Stimulated activated CD8-positive, alpha-beta memory T cell treated with anti-CD3 and anti-CD28 coated beads, Interleukin-15, amount 100 ng/mL, for 24 hours (primary cell): Measurements from ENCODE around the gene SPR.
"Not testable (repeated sequence)": the region's sequence is repeated elsewhere in the genome, so short reads cannot be mapped to it uniquely, and the experiment has no call there.

Experiments used
- DNase-seq: peaks from one replicate; pipeline ENCODE4 v3.0.0-alpha.2; 2020; ENCODE audit warnings: low read depth

Gene SPR

DNA sequence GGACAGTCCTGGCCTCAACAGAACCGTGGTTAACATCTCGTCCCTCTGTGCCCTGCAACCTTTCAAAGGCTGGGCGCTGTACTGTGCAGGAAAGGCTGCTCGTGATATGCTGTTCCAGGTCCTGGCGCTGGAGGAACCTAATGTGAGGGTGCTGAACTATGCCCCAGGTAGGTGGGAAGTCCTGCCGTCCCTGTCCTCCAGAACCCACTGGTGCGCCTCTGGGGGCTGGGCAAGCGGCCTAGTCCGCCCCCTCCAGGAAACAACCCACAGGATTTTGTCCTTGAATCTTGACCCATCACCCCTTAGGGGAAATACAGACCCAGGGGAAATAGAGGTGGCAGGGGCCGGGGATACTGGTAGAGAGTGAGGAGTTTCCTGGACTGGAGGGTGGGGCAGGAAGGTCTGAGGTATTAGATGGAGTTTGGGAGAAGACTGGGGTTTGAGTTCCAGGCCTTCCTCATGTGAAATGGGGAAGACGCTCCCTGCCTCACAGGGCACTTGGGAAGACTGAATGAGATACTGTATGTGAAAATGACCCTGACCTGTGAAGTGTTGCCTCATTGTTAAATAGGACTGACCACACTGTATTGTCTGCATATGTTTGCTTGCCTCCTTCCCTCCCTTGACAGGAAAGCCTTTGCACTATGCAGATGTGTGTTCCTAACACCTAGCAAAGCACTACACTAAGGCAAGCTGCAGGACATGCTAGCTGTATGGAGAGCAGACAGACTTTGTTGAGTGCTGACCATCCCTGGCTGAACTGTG lies 1.4 kb downstream of the SPR start:
- DNase-seq: no peak

DNA sequence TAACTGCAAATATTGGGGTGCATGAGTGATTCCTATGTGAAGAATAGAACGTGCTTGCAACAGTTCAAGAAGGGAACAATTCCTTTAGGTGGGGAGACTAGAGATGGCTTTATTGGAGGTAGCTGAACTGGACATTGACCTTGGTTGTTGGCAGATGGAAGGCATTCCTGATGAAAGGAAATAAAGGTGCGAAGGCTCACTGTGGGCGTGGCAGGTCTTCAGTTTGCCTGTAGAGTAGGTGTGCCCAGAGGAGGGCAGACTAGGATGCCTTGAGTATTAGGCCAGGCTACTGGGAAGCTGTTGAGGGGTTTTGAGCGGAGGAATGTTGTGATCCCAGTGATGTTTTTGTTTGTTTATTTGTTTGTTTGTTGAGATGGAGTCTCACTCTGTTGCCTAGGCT lies 2.8 kb downstream of the SPR start:
- DNase-seq: no peak

DNA sequence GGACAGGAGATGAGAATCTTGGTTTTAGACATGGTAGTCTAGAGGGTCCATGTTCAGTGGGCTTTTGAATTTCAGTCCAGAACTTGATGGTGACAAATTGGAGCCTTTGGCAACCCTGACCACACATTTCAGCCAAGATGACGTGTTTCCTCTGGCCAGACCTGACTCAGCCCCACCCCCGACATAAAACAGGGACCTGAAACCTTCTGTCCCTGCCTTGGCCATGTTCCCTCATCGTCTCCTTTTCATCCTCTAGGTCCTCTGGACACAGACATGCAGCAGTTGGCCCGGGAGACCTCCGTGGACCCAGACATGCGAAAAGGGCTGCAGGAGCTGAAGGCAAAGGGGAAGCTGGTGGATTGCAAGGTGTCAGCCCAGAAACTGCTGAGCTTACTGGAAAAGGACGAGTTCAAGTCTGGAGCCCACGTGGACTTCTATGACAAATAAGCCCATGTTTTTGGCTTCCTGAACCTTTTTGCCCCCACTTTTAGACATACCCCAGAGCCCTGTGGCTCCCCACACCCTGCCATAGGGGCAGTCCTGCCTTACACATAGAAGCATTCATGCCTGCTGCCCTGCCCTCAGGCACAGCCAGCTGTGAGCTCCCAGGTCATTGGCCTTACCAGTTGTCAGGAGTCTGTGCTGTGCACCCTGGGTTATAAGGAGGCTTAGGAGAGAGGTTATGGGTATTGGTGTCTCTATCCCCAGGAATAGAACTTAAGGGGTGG lies 4.0 kb downstream of the SPR start:
- DNase-seq: no peak

DNA sequence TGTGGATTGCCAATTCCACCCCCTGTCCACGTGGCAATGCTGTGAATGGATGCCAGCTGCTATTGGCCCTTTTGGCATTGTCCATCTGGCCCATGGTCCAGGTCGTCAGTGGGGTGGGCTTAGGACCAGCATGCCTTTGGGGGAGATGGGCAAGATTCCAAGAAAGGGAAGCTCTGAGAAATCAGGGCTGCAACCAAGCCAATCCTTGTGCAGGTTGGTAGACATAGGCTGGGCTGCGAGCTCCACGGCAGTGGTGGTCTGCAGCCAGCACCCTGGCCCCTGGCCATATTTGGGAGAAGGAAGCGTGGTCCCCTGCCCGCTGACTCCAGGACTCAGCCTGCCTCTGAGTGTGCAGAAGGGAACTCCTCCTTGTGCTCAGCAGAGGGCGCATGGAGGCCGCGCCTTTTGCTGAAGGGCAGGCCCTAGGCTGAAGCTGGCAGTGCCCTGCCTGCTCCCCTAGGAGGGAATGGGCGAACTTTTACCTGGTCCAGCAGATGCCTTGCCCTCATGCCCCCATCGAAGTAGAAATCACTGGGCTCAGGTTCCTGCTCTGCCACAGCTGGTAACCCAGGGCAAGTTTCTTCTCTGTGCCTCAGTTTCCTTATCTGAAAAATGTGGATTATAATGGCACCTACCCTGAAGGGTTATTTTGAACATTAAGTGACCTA lies 5.4 kb downstream of the SPR start:
- DNase-seq: no peak

DNA sequence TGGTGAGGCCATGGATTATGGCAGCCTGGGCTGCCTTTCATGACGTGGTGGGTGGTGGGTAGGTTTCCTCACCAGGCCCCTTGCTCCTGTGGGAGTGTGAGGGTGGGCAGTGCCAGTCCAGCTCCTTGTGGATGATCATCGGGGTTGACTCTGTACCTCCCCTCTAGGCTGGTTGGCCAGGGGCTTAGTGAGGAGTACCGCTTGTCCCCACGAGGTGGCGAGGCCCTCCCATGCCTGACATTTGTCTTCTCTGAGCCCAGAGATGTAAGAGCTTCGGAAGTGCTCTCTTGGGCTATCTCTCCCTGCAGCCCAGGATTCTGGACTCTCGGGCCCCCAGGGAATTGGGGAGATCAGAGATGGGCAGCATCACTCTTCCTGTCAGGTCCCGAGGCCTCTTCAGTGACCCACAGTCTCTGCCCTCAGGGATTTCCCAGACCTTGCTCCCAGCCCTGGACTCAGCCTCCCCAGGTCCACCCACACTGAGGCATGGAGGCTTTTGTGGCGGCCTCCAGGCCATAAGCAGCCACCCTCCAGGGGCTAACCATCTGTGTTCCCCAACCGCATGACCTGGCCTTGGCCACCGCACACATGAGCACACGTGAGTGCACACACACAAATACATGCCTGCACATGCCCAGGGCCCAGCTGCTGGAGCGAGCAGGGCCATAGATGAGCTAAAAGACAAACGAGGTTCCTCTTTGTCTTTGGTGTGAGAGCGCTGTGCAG lies 6.5 kb downstream of the SPR start:
- no peak for DNase-seq

DNA sequence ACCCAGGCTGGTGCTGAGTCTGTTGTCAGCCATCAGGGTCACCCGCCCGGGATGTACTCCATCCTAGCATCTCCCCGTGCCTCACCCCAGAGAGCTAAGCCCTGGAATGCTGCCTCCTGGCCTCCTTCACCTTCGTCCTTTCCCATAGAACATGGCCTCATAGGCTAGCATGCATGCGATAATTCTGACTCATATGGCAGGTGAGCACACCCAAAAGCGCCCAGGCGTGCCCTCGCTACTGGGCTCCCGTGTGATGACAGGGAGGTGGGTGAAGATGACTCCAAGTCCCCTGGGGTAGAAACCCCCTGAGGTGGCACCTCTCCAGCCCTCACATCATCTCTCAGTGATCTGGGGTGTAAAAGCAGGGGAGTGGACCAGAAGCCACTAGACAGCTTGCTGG lies 7.3 kb downstream of the SPR start:
- no peak for DNase-seq

DNA sequence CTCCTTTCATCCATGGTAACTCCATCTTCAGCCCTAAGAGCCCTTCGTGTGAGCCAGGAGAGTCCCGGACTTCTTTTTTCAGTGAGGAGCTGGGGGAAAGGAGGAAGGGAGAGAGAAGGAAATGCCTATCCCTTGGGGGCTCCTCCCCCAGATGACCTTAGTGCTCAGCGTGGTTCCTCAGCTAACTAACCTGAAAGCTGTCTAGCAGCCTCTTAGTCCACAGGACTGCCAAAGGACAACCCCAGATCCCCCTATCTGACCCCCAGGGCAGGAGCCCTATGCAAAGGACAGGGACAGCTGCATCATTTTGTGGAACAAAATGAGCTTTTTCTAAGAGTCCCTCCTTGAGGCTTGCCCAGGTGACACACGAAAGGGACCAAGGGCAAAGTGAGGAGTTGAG lies 7.9 kb downstream of the SPR start:
- DNase-seq: no peak

DNA sequence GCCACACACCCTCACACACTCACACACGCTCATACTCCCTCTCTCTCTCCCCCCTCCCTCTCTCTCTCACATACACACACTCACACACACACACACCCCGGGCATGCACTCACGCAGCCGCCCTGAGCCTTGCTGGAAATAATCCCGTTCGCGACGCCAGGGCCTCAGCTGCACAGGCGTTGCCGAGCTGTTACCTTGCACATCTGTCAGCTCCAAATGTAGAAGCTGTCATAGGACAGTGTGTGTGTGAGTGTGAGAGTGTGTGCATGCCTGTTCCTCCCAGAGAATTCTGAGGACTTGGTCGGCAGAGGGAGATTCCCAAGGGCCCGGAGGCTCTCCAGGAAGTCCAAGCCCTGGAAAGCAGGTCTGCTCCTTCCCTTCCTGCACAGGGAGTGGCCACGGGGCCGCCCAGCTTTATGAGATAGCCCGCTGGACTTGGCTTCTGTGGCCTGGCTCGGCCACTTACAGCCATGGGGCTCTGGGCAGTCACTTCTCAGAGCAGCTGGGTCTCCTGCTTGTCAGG lies 8.6 kb downstream of the SPR start:
- DNase-seq: no peak

DNA sequence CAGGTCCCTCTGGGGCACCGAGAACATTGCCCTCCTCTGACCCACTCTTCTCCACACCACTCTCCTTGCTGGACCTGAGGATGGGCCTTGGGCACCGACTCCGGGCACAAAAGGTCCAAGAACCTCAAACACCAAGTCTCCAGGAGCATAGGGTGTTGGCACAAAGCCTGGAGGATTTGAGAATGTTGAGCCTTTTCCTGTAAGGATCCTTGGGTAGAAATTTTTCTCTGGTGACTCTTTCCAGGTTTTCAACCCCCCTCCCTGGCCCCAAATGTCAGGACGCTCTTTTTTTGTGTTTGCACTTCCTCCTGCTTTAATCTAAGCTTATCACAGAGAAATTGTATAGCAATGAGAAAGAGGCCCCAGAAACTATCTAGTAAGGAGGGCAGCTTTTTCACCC lies 9.2 kb downstream of the SPR start:
- DNase-seq: no peak

DNA sequence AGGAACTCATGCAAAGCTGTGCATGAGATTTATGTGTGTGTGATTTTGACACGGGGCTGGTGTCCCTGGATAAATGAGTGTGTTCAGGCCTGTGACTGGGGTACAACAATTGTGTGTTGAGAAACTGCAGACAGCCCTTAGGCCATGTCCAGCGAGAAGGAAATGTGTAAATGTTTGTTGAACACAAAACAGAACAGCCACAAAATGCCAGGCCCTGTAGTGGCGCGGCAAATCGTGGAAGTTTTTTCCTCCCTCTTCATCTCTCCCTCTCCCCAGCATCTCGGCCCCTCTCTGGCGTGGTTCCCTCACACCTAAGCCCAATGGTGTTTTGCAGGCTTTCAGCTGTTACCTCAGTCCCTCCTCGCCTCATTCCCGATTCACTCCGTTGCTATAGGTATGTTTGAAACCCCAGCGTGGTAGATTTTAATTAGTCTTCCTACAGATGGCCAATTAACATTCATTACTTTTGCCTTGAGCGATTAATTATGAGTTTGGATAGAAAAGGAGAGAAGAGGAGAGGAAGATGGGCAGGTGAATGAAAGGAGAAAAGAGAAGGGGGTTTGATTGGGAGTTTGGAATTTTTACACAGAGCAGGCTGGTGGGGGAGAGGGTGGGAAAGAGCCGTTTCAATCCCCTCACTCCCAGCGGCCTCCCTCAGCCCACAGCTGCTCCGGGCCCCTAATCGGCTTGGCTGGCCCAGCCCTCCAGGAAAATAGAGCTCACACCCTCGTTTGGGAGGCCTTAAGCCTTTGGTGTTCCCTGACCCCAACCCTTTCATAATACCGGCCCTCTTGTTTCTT lies 10.8 kb downstream of the SPR start:
- DNase-seq: no peak

DNA sequence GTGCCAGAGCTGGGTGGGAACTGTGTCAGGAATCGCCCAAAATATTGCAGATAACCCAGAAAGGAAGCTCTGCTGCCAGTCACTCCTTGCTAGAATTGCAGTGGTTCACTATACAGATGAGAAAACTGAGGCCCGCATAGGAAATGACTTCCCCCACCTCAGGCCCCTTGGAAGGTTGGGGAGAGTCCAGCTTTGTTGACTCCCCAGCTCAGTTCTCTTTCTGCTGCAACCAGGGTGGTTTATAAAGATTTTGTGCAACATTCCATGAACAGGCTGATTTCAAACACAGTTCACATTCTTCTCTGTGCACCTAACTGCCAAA lies 11.3 kb downstream of the SPR start:
- DNase-seq: no peak

DNA sequence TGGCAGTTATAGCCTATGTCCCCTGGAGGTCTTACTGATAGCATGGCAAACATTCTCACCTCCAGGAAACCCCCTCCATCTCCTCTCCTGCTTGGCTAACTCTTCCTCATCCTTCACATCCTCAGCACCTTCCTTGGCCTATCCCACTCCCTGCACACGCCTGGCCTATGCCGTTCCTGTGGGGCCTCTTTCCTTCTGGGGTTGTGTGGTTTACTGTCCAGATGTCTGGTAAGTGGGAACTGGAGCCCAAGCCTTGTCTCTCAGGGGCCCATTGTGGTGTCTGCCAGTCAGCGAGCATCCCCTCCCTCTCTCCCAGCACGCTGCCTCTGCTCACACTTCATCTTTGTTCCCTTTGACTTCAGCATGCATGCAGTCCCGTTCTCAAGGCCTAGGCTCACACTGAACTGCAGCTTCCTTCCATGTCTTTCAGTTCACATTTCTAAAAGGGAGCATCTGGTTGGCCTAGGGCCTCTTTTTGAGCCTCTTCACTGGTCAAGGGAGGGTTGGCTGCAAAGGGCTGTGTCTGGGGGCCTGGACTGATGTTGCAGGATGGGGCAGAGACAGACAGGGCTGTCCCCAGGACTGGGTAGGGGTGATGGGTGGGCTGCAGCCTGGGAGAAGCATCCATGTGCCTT lies 13.1 kb downstream of the SPR start:
- DNase-seq: no peak

DNA sequence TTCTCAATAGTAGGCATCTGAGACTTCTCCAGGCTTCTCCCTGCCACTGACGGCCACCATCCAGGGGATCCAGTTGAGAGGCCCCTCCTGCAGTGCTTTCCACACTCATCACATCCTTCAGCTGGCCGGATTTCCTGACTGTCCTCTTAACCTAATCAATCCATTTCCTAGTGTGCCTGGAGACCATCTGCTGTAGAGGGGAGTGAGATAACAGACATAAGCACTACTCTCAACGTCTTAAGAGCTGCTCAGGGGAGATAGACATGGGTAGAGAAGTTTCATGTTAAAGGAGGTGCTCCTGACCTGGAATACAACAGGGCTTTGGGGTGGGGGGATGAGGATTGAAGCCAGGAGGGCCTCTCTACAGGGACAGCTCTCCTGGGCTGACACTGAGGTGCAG lies 14.2 kb downstream of the SPR start:
- DNase-seq: no peak

DNA sequence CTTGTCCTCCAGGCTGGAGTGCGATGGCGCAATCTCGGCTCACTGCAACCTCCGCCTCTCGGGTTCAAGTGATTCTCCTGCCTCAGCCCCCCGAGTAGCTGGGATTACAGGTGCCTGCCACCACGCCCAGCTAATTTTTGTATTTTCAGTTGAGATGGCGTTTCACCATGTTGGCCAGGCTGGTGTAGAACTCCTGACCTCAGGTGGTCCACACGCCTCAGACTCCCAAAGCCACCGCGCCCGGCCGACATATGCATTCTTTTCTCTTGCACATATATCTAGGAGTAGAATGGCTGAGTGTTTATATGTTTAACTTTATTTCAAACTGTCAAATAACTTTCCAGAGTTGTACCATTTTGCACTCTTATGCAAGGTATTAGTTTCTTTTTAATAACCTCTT lies 20.2 kb downstream of the SPR start:
- not testable (repeated sequence) for DNase-seq

DNA sequence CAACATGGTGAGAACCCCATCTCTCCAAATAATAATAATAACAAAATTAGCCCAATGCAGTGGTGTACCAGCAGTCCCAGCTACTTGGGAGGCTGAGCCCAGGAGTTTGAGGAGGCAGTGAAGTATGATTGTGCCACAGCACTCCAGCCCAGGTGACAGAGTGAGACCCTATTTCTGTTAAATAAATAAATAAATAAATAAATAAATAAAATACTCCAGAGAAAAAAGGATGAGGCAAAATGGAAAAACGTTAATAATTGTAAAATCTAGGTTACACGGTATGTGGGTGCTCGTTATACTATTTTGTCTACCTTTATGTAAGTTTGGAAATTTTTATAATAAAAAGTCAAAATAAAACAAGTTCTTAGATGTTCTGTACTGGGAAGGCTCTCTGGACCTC lies 21.5 kb downstream of the SPR start:
- DNase-seq: no peak

DNA sequence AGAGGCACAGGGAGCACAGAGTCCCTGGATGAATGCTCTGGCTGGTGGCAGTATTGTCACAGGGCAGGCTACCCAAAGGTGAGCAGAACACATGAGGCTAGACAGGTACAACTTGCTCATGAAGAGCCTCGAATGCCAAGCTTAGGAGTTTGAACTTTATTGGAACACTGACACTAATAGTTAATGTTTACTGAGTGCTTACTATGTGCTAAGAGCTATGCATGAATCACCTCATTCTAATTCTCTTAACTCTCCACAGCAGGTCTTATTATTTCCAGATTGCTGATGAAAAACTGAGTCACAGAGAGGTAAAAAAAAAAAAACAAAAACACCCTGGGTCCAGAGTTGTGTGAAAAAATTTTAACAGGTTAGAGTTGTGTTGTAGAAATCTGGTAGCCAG lies 24.0 kb downstream of the SPR start:
- no peak for DNase-seq

DNA sequence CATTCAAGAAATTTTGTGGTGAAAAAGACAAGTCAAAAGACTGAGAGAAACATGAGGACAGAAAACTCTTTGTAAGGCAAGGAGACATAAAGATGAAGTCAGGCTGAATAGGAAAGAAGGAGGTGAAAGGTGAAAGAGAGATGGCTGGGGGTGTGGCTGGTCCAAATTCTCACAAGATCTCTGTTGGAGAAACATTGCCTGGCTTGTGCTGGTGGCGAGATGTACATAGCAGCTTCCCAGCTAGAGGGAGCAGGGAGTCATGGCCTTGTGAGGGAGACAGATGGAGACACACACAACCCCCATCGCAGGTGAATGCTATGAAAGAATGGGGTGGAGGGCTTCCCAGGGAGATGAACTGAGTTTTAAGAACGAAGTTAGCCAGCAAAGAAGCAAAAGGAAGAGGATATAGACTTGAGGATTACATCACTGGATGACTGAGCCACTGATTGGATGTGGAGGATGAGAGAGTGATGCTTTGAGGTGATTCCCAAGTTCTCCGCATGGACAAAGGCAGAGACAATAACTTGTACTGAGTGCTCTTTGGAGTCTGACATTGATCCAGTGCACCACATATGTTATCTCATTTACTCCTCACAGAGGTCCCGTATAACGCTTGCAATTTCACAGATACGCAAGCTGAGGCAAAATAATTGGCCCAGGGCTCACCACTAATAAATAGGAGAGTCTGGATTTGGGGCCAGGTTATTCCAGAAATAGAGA lies 26.4 kb downstream of the SPR start:
- DNase-seq: no peak

DNA sequence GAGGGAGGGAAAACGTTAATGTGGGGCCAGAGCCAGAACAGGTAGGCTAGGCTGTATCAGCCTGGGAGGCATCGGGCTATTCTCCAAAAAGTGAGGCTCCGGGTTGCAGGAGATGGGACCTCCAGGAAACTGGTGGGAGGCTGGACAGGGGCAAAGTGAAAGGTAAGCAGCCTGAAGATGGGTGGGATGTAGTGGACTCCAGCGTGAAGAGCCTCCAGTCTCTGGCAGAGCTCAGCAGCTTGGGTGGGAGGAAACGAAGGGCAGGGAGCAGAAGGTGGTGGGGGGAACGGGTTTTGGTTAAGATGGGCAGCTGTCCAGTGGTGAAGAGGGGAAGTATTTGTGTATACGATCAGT lies 27.0 kb downstream of the SPR start:
- DNase-seq: no peak

DNA sequence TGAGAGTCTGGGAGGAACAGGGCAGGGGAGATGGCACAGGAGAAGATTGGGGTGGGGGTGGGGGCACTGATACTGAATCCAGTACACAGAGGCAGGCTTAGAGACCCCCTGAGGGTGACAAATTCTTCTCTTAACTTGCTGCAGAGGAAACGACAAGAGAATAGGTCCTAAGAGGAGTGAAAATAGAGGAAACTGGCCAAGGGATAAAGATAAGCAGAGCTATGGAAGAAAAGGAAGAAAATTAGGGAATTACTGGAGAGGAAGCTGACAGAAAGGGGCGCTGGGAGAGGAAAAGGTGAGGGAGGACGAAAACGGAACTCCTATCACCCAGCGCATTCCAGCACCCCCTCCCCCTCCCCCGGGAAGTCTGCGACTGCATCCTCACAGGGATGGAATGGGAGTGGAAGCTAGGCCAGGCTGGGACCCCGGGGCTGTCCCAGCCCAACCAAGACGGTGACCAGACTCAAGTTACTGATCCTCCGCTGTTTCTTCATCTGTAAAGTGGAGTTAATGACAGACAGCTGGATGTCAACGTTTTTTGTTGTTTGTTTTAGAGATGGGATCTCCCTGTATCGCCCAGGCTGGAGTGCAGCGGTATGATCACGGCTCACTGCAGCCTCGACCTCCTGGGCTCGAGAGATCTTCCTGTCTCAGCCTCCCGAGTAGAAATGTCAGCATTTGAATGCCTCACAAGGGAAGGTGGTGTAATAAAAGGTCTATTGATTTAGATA lies 27.5 kb downstream of the SPR start:
- DNase-seq: no peak

DNA sequence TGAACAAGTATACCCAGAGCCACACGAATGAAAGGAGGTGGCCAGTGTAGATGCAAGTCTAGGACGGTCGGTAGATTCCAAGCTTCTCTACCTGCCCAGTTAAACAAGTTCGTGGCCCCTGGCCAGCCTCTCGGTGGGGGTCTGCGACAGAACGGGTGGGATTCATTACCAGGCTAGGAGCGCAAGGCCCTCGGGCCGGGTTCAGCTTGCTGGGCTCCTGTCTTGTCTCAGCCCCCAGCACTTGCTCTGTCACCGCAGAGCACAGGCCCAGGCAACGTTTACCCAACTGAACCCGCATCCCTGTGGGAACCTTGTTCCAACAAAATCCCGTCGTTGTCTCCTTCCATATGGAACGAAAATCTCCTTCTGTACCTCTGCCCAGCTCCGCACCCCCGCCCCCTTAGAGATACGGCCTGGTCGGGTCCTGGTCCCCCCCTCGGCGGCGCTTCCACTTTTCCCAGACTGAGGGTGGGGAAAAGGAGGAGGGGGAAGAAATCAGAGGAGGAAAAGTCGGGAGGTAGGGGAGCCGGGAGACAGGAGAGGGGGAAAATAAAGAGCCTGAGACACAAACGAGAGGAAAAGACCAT lies 28.2 kb downstream of the SPR start:
- no peak for DNase-seq
